GM19328 (cell line): ENCODE data around the gene ITPR2.

Experiments
- ATAC-seq: cut with Tn5 transposase; IDR thresholded peaks from one replicate; pipeline ENCODE4 v1.9.1; 2021; ENCODE audit warnings: mild to moderate bottlenecking, moderate library complexity; ENCODE audit not compliant: unreplicated experiment

Gene ITPR2

GRCh38 chr12:26599096-26599695 lies 233.8 kb downstream of the ITPR2 start:
- ATAC-seq, result no peak

- ATAC-seq, result no peak
These were observed 237.2 kb downstream of the ITPR2 start for GRCh38 chr12:26595806-26596205.

- no peak for ATAC-seq
These were observed 252.4 kb downstream of the ITPR2 start for GRCh38 chr12:26580619-26581018.

GRCh38 chr12:26576266-26576665 lies 256.7 kb downstream of the ITPR2 start:
- ATAC-seq, result no peak

GRCh38 chr12:26573225-26573909 lies 259.6 kb downstream of the ITPR2 start:
- no peak for ATAC-seq

- no peak for ATAC-seq
These were observed 260.9 kb downstream of the ITPR2 start for GRCh38 chr12:26572137-26572536.

GRCh38 chr12:26571560-26571959 lies 261.4 kb downstream of the ITPR2 start:
- ATAC-seq, result no peak

GRCh38 chr12:26567126-26567525 lies 265.9 kb downstream of the ITPR2 start:
- ATAC-seq, result no peak

- ATAC-seq, result no peak
These were observed 266.3 kb downstream of the ITPR2 start for GRCh38 chr12:26566675-26567074.

GRCh38 chr12:26566186-26566585 lies 266.8 kb downstream of the ITPR2 start:
- ATAC-seq, result no peak

- ATAC-seq, result no peak
These were observed 268.6 kb downstream of the ITPR2 start for GRCh38 chr12:26564391-26564790.

GRCh38 chr12:26563552-26563951 lies 269.4 kb downstream of the ITPR2 start:
- ATAC-seq, result no peak

- ATAC-seq, result no peak
These were observed 275.7 kb downstream of the ITPR2 start for GRCh38 chr12:26557326-26557725.

- no peak for ATAC-seq
These were observed 276.1 kb downstream of the ITPR2 start for GRCh38 chr12:26556916-26557315.

GRCh38 chr12:26555139-26555538 lies 277.9 kb downstream of the ITPR2 start:
- no peak for ATAC-seq

- no peak for ATAC-seq
These were observed 278.7 kb downstream of the ITPR2 start for GRCh38 chr12:26554332-26554731.

- ATAC-seq, result no peak
These were observed 281.6 kb downstream of the ITPR2 start for GRCh38 chr12:26551385-26551784.

- no peak for ATAC-seq
These were observed 284.8 kb downstream of the ITPR2 start for GRCh38 chr12:26548227-26548626.

- no peak for ATAC-seq
These were observed 286.3 kb downstream of the ITPR2 start for GRCh38 chr12:26546535-26547314.

- ATAC-seq, result no peak
These were observed 293.9 kb downstream of the ITPR2 start for GRCh38 chr12:26539131-26539530.

- ATAC-seq, result no peak
These were observed 295.3 kb downstream of the ITPR2 start for GRCh38 chr12:26537651-26538050.

GRCh38 chr12:26537126-26537525 lies 295.9 kb downstream of the ITPR2 start:
- ATAC-seq, result no peak
